ENCODE results near the gene IL6ST. TPM values are rescaled to one million over a fixed set of nuclear protein-coding genes. Genes with fewer than 3 reads are reported as not detected.

IL6ST gene
- total and polyA plus RNA-seq, 4 donors, result 51.3 to 438 (median 109) TPM

DNA sequence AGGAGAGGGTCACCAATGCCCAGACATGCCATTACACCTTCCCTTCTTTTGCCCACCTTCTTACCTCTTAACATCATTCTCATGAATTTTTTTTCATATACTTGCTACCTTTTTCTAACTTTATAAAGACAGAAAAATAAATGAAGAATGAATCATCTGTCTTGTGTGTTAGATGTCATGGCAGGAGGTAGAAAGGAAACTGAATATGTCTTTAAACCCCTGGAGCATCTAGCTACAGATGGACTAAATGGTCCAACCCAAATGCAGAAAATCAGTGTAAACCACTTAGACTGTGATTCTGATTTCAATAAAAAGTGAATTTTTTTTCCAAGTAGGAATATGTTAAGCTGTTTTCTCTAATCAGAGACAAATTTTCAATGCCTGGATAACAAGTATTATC, 11.8 kb upstream of the IL6ST start:
- peaks cover 0 to 3% (median 0%) of the 10 kb centered on the region in 4 donors for H3K9me3 ChIP-seq (ENCODE audit: control insufficient read depth in 4 of 4, low read length in 3 of 4)
- TF ChIP-seq TAF1 (conservative IDR thresholded peaks at IDR 0.05) (no peak), GABPA (IDR thresholded peaks at IDR 0.05 in 1 of 2, conservative IDR thresholded peaks at IDR 0.05 in 1 of 2) (no peak), FOXA1 (IDR thresholded peaks at IDR 0.05) (no peak), YY1 (IDR thresholded peaks at IDR 0.05) (no peak), FOXA2 (IDR thresholded peaks at IDR 0.05) (no peak), HNF4G (IDR thresholded peaks at IDR 0.05) (no peak), SP1 (IDR thresholded peaks at IDR 0.05) (no peak), HNF4A (conservative IDR thresholded peaks at IDR 0.05) (no peak), RXRA (IDR thresholded peaks at IDR 0.05) (no peak), RAD21 (IDR thresholded peaks at IDR 0.05) (no peak), EGR1 (IDR thresholded peaks at IDR 0.05; ENCODE audit: low read depth in 2 of 2) (no peak), NR2F2 (IDR thresholded peaks at IDR 0.05) (no peak), JUND (IDR thresholded peaks at IDR 0.05) (no peak)
- TF ChIP-seq, protein P1, sequence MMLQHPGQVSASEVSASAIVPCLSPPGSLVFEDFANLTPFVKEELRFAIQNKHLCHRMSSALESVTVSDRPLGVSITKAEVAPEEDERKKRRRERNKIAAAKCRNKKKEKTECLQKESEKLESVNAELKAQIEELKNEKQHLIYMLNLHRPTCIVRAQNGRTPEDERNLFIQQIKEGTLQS (IDR thresholded peaks at IDR 0.05), result no peak
- TF ChIP-seq, protein P2, sequence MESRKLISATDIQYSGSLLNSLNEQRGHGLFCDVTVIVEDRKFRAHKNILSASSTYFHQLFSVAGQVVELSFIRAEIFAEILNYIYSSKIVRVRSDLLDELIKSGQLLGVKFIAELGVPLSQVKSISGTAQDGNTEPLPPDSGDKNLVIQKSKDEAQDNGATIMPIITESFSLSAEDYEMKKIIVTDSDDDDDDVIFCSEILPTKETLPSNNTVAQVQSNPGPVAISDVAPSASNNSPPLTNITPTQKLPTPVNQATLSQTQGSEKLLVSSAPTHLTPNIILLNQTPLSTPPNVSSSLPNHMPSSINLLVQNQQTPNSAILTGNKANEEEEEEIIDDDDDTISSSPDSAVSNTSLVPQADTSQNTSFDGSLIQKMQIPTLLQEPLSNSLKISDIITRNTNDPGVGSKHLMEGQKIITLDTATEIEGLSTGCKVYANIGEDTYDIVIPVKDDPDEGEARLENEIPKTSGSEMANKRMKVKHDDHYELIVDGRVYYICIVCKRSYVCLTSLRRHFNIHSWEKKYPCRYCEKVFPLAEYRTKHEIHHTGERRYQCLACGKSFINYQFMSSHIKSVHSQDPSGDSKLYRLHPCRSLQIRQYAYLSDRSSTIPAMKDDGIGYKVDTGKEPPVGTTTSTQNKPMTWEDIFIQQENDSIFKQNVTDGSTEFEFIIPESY (IDR thresholded peaks at IDR 0.05), result no peak
- TF ChIP-seq, protein P3, sequence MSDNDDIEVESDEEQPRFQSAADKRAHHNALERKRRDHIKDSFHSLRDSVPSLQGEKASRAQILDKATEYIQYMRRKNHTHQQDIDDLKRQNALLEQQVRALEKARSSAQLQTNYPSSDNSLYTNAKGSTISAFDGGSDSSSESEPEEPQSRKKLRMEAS (IDR thresholded peaks at IDR 0.05), result no peak
- TF ChIP-seq, protein P4, sequence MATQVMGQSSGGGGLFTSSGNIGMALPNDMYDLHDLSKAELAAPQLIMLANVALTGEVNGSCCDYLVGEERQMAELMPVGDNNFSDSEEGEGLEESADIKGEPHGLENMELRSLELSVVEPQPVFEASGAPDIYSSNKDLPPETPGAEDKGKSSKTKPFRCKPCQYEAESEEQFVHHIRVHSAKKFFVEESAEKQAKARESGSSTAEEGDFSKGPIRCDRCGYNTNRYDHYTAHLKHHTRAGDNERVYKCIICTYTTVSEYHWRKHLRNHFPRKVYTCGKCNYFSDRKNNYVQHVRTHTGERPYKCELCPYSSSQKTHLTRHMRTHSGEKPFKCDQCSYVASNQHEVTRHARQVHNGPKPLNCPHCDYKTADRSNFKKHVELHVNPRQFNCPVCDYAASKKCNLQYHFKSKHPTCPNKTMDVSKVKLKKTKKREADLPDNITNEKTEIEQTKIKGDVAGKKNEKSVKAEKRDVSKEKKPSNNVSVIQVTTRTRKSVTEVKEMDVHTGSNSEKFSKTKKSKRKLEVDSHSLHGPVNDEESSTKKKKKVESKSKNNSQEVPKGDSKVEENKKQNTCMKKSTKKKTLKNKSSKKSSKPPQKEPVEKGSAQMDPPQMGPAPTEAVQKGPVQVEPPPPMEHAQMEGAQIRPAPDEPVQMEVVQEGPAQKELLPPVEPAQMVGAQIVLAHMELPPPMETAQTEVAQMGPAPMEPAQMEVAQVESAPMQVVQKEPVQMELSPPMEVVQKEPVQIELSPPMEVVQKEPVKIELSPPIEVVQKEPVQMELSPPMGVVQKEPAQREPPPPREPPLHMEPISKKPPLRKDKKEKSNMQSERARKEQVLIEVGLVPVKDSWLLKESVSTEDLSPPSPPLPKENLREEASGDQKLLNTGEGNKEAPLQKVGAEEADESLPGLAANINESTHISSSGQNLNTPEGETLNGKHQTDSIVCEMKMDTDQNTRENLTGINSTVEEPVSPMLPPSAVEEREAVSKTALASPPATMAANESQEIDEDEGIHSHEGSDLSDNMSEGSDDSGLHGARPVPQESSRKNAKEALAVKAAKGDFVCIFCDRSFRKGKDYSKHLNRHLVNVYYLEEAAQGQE (IDR thresholded peaks at IDR 0.05), result no peak
- TF ChIP-seq, protein P5, sequence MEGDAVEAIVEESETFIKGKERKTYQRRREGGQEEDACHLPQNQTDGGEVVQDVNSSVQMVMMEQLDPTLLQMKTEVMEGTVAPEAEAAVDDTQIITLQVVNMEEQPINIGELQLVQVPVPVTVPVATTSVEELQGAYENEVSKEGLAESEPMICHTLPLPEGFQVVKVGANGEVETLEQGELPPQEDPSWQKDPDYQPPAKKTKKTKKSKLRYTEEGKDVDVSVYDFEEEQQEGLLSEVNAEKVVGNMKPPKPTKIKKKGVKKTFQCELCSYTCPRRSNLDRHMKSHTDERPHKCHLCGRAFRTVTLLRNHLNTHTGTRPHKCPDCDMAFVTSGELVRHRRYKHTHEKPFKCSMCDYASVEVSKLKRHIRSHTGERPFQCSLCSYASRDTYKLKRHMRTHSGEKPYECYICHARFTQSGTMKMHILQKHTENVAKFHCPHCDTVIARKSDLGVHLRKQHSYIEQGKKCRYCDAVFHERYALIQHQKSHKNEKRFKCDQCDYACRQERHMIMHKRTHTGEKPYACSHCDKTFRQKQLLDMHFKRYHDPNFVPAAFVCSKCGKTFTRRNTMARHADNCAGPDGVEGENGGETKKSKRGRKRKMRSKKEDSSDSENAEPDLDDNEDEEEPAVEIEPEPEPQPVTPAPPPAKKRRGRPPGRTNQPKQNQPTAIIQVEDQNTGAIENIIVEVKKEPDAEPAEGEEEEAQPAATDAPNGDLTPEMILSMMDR (IDR thresholded peaks at IDR 0.05; ENCODE audit: low read depth, low read length, missing input control), result no peak
- no peaks in the 10 kb centered on the region for H3K27me3 ChIP-seq (ENCODE audit: control insufficient read depth in 4 of 4, insufficient read depth in 4 of 4, low read length in 3 of 4)

More for the DNA sequence above, 11.8 kb upstream of the IL6ST start:
- Histone ChIP-seq H3K27ac (ENCODE audit: low read depth in 1 of 2, low read length in 2 of 2) (no peak overlapping the region), H3K9ac (ENCODE audit: low read depth in 1 of 2, low read length in 2 of 2) (no peak overlapping the region), H3K4me3 (ENCODE audit: low read depth in 1 of 3, low read length in 3 of 3) (no peak overlapping the region), H3K4me1 (ENCODE audit: control insufficient read depth in 4 of 4, insufficient read depth in 4 of 4, low read length in 3 of 4) (peaks cover 0 to 7% (median 2%) of the 10 kb centered on the region in 4 donors), H3K36me3 (ENCODE audit: control insufficient read depth in 4 of 4, insufficient read depth in 3 of 4, low read depth in 1 of 4, low read length in 3 of 4) (no peaks in the 10 kb centered on the region)
- no peak for DNase-seq (ENCODE audit: low spot score)

All from liver (tissue), 9 donors.